Activated naive CD8-positive, alpha-beta T cell treated with anti-CD3 and anti-CD28 coated beads for 36 hours (primary cell): ENCODE data around the gene ARHGEF37. TPM values are rescaled to one million over a fixed set of nuclear protein-coding genes. Genes with fewer than 3 reads are reported as not detected.

ENCODE experiments used
- DNase-seq: peaks from one replicate; pipeline ENCODE4 v3.0.0; 2021
- H3K27ac Mint-ChIP-seq: one replicate; pipeline ENCODE4 v1.8.0; 2022; ENCODE audit warnings: mild to moderate bottlenecking, moderate library complexity, mixed read lengths
- H3K27me3 Mint-ChIP-seq: one replicate; pipeline ENCODE4 v1.8.0; 2022; ENCODE audit warnings: mild to moderate bottlenecking, mixed read lengths
- H3K36me3 Mint-ChIP-seq: one replicate; pipeline ENCODE4 v1.8.0; 2021; ENCODE audit warnings: mild to moderate bottlenecking, mixed read lengths
- H3K4me1 Mint-ChIP-seq: one replicate; pipeline ENCODE4 v1.8.0; 2021; ENCODE audit warnings: mixed read lengths
- H3K4me3 Mint-ChIP-seq: one replicate; pipeline ENCODE4 v1.8.0; 2022; ENCODE audit warnings: mild to moderate bottlenecking, moderate library complexity, mixed read lengths
- H3K9me3 Mint-ChIP-seq: one replicate; pipeline ENCODE4 v1.8.0; 2022; ENCODE audit warnings: mixed read lengths
- total RNA-seq, 2 experiments: library from RNA; stranded (reverse); gene quantifications; one replicate each; pipeline ENCODE4 v1.2.3, GENCODE V29; 2021

ARHGEF37 gene
- total RNA-seq, 2 experiments from 2014 or later = 1.4 to 2.3 TPM

- H3K27ac Mint-ChIP-seq = no peak overlapping the region
- no peaks in the 10 kb centered on the region for H3K27me3 Mint-ChIP-seq
- H3K9me3 Mint-ChIP-seq = no peaks in the 10 kb centered on the region
- H3K4me1 Mint-ChIP-seq = peaks cover 10% of the 10 kb centered on the region
- H3K36me3 Mint-ChIP-seq = no peaks in the 10 kb centered on the region
- no peak overlapping the region for H3K4me3 Mint-ChIP-seq
- DNase-seq = peak; percentile 18
These were observed 37.4 kb downstream of the ARHGEF37 start for GRCh38 chr5:149618581-149619248.

DNA sequence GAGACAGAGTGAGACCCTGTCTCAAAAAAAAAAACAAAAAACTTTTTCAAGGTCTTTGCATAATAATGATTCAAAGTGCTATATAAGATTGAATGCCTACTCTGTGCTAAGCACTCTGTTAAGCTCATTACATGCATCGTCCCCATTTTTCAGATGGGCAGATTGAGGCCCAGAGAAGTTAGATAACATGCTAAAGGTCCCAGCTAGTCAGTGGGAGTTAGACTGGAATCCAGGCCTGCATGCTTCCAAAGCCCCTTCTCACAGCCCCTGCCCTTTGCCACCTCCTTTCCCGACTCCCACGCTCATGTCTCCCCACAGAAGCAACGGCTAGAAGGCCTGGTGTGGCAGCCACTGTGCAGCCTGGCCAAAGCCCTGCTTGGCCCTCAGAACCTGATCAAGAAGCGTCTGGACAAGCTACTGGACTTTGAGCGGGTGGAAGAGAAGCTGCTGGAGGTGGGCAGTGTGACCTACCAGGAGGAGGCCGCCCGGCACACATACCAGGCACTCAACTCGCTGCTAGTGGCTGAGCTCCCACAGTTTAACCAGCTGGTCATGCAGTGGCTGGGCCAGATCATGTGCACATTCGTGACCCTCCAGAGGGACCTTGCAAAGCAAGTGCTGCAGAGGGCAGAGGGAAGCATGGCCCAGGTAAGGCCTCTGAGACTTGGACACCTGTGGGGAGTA lies 40.3 kb downstream of the ARHGEF37 start:
- Mint-ChIP-seq H3K4me1 (peaks cover 10% of the 10 kb centered on the region), H3K9me3 (no peaks in the 10 kb centered on the region), H3K27ac (no peak overlapping the region), H3K36me3 (no peaks in the 10 kb centered on the region), H3K4me3 (no peak overlapping the region), H3K27me3 (no peaks in the 10 kb centered on the region)
- no peak for DNase-seq

GRCh38 chr5:149622466-149622865 lies 41.2 kb downstream of the ARHGEF37 start:
- H3K27ac Mint-ChIP-seq = no peak overlapping the region
- peaks cover 3% of the 10 kb centered on the region for H3K4me1 Mint-ChIP-seq
- no peaks in the 10 kb centered on the region for H3K27me3 Mint-ChIP-seq
- no peak overlapping the region for H3K4me3 Mint-ChIP-seq
- H3K9me3 Mint-ChIP-seq = no peaks in the 10 kb centered on the region
- no peak for DNase-seq
- H3K36me3 Mint-ChIP-seq = no peaks in the 10 kb centered on the region

DNA sequence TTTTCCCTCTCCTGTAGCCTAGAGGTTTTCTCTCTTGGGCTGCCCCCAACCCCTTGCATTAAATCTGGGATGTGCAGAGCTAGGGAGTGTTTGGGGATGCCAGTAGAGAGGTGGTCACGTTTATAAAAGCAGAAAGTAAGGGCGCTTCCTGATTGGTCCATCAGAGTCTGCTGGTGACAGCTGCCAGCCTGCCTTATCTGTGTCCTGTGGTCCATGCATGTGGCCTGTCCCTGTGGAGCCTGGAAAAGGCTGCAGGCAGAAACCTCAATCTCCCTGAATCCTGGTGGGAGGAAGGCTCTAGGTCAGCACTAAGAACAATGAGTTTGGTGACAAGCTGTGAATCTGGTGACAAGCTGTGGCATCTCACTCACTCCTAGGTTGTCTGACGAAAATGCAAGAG lies 42.2 kb downstream of the ARHGEF37 start:
- Mint-ChIP-seq H3K27ac (no peak overlapping the region), H3K27me3 (no peaks in the 10 kb centered on the region), H3K36me3 (no peaks in the 10 kb centered on the region), H3K4me1 (peaks cover 3% of the 10 kb centered on the region), H3K9me3 (no peaks in the 10 kb centered on the region), H3K4me3 (no peak overlapping the region)
- no peak for DNase-seq

DNA sequence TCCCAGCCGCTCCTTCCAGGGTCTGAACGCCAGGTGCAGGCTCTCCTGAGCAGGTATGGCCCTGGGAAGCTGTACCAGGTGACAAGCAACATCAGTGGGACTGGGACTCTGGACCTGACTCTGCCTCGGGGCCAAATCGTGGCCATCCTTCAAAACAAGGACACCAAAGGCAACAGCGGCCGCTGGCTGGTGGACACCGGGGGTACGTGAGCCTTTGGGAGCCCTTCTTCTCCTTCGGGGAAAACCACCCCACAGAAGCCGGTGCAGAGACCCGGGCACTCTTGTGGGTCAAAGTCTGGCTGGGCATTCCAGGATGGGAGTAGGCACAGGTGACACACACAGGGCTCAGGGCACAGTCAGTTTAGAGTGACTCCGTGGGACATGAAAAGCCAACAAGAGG lies 45.8 kb downstream of the ARHGEF37 start:
- DNase-seq = no peak
- Mint-ChIP-seq H3K27me3 (no peaks in the 10 kb centered on the region), H3K27ac (no peak overlapping the region), H3K36me3 (no peaks in the 10 kb centered on the region), H3K4me1 (peaks cover 1% of the 10 kb centered on the region), H3K4me3 (no peak overlapping the region), H3K9me3 (no peaks in the 10 kb centered on the region)

GRCh38 chr5:149628221-149628620 lies 46.9 kb downstream of the ARHGEF37 start:
- H3K27me3 Mint-ChIP-seq = no peaks in the 10 kb centered on the region
- no peak overlapping the region for H3K27ac Mint-ChIP-seq
- H3K4me3 Mint-ChIP-seq = no peak overlapping the region
- DNase-seq = no peak
- H3K4me1 Mint-ChIP-seq = peaks cover 13% of the 10 kb centered on the region
- H3K9me3 Mint-ChIP-seq = no peaks in the 10 kb centered on the region
- no peaks in the 10 kb centered on the region for H3K36me3 Mint-ChIP-seq

DNA sequence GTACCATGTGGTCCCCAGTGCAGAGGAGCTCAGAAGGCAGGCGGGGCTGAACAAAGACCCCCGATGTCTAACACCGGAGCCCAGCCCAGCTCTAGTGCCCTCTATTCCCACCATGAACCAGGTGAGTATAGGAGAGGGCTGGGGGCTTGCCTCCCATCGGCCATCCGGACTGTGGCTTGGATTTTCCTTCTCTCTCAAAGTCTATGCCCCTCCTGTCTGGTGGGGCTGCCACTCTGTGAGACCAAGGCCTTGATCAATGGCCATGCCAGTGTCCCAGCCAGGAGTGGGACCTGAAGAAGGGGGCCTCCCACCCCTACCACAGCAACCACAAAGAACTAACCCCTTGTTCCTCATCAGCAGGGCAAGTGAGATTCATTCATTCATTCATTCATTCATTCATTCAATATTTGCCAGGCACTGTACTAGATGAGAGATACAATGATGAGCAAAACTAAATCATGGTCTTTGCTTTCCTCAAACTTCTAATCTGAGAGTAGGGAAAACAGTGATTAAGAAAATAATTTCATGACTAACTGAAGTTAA lies 47.6 kb downstream of the ARHGEF37 start:
- no peak overlapping the region for H3K4me3 Mint-ChIP-seq
- no peaks in the 10 kb centered on the region for H3K9me3 Mint-ChIP-seq
- H3K36me3 Mint-ChIP-seq = no peaks in the 10 kb centered on the region
- no peaks in the 10 kb centered on the region for H3K27me3 Mint-ChIP-seq
- DNase-seq = no peak
- no peak overlapping the region for H3K27ac Mint-ChIP-seq
- H3K4me1 Mint-ChIP-seq = peaks cover 17% of the 10 kb centered on the region

- Mint-ChIP-seq H3K4me1 (peaks cover 17% of the 10 kb centered on the region), H3K27ac (no peak overlapping the region), H3K4me3 (no peak overlapping the region), H3K27me3 (no peaks in the 10 kb centered on the region), H3K36me3 (no peaks in the 10 kb centered on the region), H3K9me3 (no peaks in the 10 kb centered on the region)
- DNase-seq = no peak
These were observed 48.1 kb downstream of the ARHGEF37 start for GRCh38 chr5:149629421-149629820.

DNA sequence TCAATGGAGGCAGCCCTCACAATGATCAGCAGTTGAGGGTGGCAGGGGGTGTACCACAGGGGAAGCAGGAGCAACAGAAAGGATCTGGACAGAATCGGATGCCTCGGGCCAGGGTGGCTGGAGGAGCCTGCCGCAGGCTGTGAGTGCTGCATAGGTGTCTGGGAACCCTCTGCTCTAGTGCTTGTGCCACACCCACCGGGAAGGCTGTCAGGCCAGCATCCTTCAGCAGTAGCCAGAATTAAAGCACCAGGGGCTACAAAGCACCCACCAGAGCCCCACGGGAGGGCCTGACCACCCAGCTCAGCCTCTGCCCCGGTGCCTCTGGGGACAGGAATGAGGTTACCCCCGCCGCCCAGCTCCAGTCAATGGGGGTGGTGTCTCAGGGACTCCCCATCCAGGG lies 49.0 kb downstream of the ARHGEF37 start:
- DNase-seq = no peak
- Mint-ChIP-seq H3K27me3 (no peaks in the 10 kb centered on the region), H3K9me3 (no peaks in the 10 kb centered on the region), H3K4me3 (no peak overlapping the region), H3K27ac (no peak overlapping the region), H3K36me3 (no peaks in the 10 kb centered on the region), H3K4me1 (peaks cover 17% of the 10 kb centered on the region)

DNA sequence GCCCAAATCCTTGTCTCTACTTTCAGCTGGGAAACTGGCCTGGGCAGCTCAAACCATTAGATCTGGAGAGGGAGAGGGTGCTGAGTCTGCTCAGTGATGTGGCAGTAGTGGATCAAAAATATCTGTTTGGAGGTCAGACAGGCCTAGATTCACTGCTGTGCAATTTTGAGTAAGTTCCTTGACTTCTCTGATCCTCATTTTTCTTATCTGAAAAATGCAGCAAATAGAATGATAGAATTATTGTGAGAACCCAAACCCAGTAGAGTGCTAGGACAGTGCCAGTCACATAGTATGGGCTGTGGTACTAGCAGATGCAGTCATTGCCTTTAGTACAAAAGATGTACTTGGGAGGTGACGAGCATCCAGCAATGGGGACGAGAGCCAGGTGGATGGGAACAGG lies 50.2 kb downstream of the ARHGEF37 start:
- H3K4me1 Mint-ChIP-seq = peaks cover 17% of the 10 kb centered on the region
- H3K27ac Mint-ChIP-seq = no peak overlapping the region
- no peaks in the 10 kb centered on the region for H3K36me3 Mint-ChIP-seq
- H3K9me3 Mint-ChIP-seq = no peaks in the 10 kb centered on the region
- no peak overlapping the region for H3K4me3 Mint-ChIP-seq
- no peaks in the 10 kb centered on the region for H3K27me3 Mint-ChIP-seq
- DNase-seq = no peak

GRCh38 chr5:149632311-149633251 lies 51.3 kb downstream of the ARHGEF37 start:
- Mint-ChIP-seq H3K4me1 (peaks cover 17% of the 10 kb centered on the region), H3K27me3 (no peaks in the 10 kb centered on the region), H3K36me3 (no peaks in the 10 kb centered on the region), H3K9me3 (no peaks in the 10 kb centered on the region), H3K4me3 (peak overlapping the region; percentile 8), H3K27ac (peak overlapping the region; percentile 30)
- DNase-seq = peak; percentile 20

DNA sequence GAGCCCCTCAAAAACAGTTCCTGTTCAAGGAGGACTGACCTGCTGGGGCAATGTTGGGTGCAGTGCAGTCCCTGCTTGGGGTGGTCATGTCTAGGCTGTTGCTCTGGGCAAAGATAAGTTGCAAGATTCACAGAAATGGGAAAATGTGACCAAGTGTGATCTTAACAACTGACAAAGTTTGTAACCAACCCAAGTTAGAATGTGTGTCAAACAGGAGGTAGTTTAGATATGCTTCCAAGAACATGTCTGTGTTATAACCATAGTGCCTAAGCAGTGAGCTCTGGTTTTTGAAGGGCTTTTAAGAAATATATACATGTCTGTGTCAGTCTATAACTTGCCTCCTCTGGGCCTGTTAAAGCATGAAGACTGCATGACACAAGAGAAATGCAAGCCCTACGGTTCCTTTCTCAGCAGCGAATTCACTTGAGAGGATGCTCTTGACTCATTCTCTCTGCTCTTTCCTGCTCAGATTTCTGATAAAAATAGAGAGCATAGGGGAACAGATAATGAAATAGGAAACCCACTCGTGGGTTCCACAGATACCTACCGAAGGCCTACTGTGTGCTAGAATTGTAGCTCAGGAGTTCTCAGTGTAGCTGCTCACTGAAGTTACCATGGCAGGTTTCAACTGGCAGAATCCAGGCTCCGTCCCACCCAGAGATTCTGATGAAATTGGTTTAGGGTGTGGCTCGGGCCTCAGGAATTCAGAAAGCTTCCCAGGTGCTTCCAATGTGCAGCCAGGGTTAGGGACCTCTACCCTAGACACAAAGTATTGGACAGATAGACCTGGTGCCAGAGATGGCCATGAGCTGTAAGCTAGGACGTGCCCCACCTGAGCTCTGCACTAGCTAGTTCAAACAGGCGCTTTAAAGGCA lies 52.4 kb downstream of the ARHGEF37 start:
- Mint-ChIP-seq H3K9me3 (no peaks in the 10 kb centered on the region), H3K4me1 (peaks cover 17% of the 10 kb centered on the region), H3K27me3 (no peaks in the 10 kb centered on the region), H3K27ac (no peak overlapping the region), H3K4me3 (no peak overlapping the region), H3K36me3 (no peaks in the 10 kb centered on the region)
- DNase-seq = no peak

GRCh38 chr5:149635394-149635793 lies 54.1 kb downstream of the ARHGEF37 start:
- no peaks in the 10 kb centered on the region for H3K9me3 Mint-ChIP-seq
- H3K4me3 Mint-ChIP-seq = no peak overlapping the region
- no peaks in the 10 kb centered on the region for H3K27me3 Mint-ChIP-seq
- no peaks in the 10 kb centered on the region for H3K36me3 Mint-ChIP-seq
- H3K27ac Mint-ChIP-seq = no peak overlapping the region
- H3K4me1 Mint-ChIP-seq = peaks cover 17% of the 10 kb centered on the region
- no peak for DNase-seq

- Mint-ChIP-seq H3K36me3 (no peaks in the 10 kb centered on the region), H3K27me3 (no peaks in the 10 kb centered on the region), H3K4me3 (no peak overlapping the region), H3K27ac (no peak overlapping the region), H3K9me3 (no peaks in the 10 kb centered on the region), H3K4me1 (peaks cover 17% of the 10 kb centered on the region)
- no peak for DNase-seq
These were observed 55.0 kb downstream of the ARHGEF37 start for GRCh38 chr5:149636191-149636860.
